Peyer's patch (tissue), 4 donors: Measurements from ENCODE around the gene NFASC. TPM values are rescaled to one million over a fixed set of nuclear protein-coding genes. Genes with fewer than 3 reads are reported as not detected.

Source experiments
- DNase-seq, 3 donors: peaks; one replicate each; pipeline ENCODE4 v3.0.0-alpha.2; 2017 to 2019
- H3K27ac ChIP-seq, 4 donors: fragments of 200-600 bp; sonication (generic); one replicate each; pipeline ENCODE4 v1.5.1; 2016 to 2019
- H3K27me3 ChIP-seq, 2 donors: fragments of 200-600 bp; sonication (generic); one replicate each; pipeline ENCODE4 v1.5.1; 2019
- H3K36me3 ChIP-seq, 3 donors: fragments of 200-600 bp; sonication (generic); one replicate each; pipeline ENCODE4 v1.5.1; 2016 to 2019
- H3K4me1 ChIP-seq, 4 donors: fragments of 200-600 bp; sonication (generic); one replicate each; pipeline ENCODE4 v1.5.1; 2016 to 2019
- H3K4me3 ChIP-seq, 4 donors: fragments of 200-600 bp; sonication (generic); 1 replicate in 3 of 4; 2 replicates in 1 of 4; pipeline ENCODE4 v1.5.1; 2016 to 2019; ENCODE audit warnings: mild to moderate bottlenecking in 1 of 4
- H3K9me3 ChIP-seq, 4 donors: fragments of 200-600 bp; sonication (generic); one replicate each; pipeline ENCODE4 v1.5.1; 2016 to 2019; ENCODE audit warnings: mild to moderate bottlenecking in 1 of 4
- POLR2A ChIP-seq, 2 donors: fragments of 450-650 bp; IDR thresholded peaks; one replicate each; pipeline ENCODE4 v1.5.1; 2017; ENCODE audit warnings: antibody characterized with exemption in 2 of 2, mild to moderate bottlenecking in 2 of 2, moderate library complexity in 2 of 2
- total RNA-seq, 4 donors: library from RNA; depleted of rRNA; stranded (reverse); fragments of >200 nt; gene quantifications; one replicate each; pipeline ENCODE4 v1.1.0, GENCODE V29; 2016
- TF ChIP-seq, protein P1 (sequence below), 6 experiments: fragments of 450-650 bp in 4 of 6; fragments of 200-600 bp in 2 of 6; sonication (generic) in 1 of 6; IDR thresholded peaks; one replicate each; pipeline ENCODE4 v1.5.1; 2017 to 2019; ENCODE audit warnings: antibody characterized with exemption in 6 of 6, mild to moderate bottlenecking in 3 of 6, moderate library complexity in 1 of 6

NFASC gene
- total RNA-seq, 4 donors from 2014 or later: 3.2 to 90.0 (median 13.2) TPM

DNA sequence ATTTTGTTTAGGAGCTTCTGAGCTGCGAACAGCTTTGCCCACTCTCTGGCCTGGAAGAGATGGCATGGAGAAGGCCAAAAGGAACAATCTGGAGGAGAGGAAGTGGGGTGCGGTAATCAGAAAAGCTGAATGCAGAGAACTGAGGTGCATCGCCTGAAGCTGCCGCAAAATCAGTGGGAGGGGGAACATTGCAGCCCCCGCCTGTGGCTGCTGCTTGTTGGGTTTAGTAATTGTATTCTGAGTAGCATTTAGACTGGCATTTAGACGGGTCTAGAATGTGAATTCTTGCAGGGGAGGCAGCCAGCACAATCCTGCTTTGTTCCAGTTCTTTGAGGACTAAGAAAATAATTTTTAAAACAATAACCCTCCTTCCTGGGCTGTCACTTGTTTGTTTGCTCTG lies 25.4 kb downstream of the NFASC start:
- Histone ChIP-seq H3K27me3 (no peaks in the 10 kb centered on the region), H3K9me3 (no peaks in the 10 kb centered on the region), H3K27ac (no peak overlapping the region), H3K4me1 (no peaks in the 10 kb centered on the region), H3K4me3 (no peak overlapping the region), H3K36me3 (no peaks in the 10 kb centered on the region)
- TF ChIP-seq POLR2A (IDR thresholded peaks at IDR 0.05): no peak
- TF ChIP-seq, protein P1, sequence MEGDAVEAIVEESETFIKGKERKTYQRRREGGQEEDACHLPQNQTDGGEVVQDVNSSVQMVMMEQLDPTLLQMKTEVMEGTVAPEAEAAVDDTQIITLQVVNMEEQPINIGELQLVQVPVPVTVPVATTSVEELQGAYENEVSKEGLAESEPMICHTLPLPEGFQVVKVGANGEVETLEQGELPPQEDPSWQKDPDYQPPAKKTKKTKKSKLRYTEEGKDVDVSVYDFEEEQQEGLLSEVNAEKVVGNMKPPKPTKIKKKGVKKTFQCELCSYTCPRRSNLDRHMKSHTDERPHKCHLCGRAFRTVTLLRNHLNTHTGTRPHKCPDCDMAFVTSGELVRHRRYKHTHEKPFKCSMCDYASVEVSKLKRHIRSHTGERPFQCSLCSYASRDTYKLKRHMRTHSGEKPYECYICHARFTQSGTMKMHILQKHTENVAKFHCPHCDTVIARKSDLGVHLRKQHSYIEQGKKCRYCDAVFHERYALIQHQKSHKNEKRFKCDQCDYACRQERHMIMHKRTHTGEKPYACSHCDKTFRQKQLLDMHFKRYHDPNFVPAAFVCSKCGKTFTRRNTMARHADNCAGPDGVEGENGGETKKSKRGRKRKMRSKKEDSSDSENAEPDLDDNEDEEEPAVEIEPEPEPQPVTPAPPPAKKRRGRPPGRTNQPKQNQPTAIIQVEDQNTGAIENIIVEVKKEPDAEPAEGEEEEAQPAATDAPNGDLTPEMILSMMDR (IDR thresholded peaks at IDR 0.05): no peak
- DNase-seq: no peak

DNA sequence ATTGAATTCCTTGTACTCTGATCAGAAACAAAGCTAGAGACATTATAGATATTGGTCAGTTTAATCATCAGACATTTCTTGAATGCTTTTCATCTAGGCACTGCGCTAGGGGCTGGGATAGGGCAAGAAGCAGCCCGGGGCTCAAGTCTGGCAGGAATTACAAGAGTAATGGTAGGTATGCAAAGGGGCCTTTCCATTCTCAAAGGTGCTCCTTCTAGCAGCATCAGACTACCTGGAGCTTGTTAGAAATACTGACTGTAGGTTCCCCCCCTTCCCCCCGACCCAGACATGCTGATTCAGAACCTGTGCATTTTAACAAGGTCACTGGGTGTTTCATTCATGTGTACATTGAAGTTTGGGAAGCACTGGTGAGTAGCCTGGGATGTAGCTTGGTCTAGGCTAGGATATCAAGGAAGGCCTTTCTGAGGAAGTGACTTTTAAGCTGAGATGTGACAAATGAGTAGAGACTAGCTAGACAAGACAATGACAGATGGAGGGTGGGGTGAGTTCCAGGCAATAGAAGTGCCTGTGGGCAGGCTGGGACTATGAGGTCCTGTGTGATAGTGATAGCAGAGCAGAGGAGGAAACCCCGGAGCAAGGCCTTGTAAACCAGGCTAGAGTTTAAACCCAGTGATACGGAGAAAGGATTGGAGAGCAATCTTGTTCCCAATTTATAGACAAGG lies 26.3 kb downstream of the NFASC start:
- no peaks in the 10 kb centered on the region for H3K36me3 ChIP-seq
- no peaks in the 10 kb centered on the region for H3K9me3 ChIP-seq
- H3K4me3 ChIP-seq: no peak overlapping the region
- no peaks in the 10 kb centered on the region for H3K27me3 ChIP-seq
- no peaks in the 10 kb centered on the region for H3K4me1 ChIP-seq
- H3K27ac ChIP-seq: no peak overlapping the region
- TF ChIP-seq, protein P1 (IDR thresholded peaks at IDR 0.05): no peak
- TF ChIP-seq POLR2A (IDR thresholded peaks at IDR 0.05): no peak
- DNase-seq: no peak

DNA sequence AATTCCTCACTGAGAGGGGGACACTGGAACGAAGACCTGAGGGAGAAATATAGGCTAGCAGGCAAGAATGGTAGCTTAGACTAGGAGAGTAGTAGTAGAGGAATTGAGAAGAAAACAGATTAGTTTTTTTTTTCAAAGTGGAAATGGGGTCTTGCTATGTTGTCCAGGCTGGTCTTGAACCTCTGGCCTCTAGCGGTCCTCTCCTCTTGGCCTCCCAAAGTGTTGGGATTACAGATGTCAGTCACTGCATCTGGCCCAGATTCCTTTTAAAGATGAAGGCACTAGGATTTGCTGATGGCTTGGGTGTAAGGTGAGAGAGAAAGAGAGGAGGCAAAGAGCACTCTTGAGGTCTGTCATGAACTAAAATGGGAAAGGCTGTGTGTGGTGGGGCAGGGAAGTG lies 30.1 kb downstream of the NFASC start:
- H3K27ac ChIP-seq: no peak overlapping the region
- TF ChIP-seq, protein P1 (IDR thresholded peaks at IDR 0.05): no peak
- TF ChIP-seq POLR2A (IDR thresholded peaks at IDR 0.05): no peak
- H3K27me3 ChIP-seq: no peaks in the 10 kb centered on the region
- H3K4me3 ChIP-seq: no peak overlapping the region
- no peaks in the 10 kb centered on the region for H3K4me1 ChIP-seq
- no peaks in the 10 kb centered on the region for H3K36me3 ChIP-seq
- DNase-seq: no peak
- no peaks in the 10 kb centered on the region for H3K9me3 ChIP-seq

- Histone ChIP-seq H3K27ac (no peak overlapping the region), H3K4me1 (no peaks in the 10 kb centered on the region), H3K36me3 (no peaks in the 10 kb centered on the region), H3K9me3 (no peaks in the 10 kb centered on the region), H3K4me3 (no peak overlapping the region), H3K27me3 (no peaks in the 10 kb centered on the region)
- no peak for DNase-seq
- TF ChIP-seq, protein P1 (IDR thresholded peaks at IDR 0.05): no peak
- no peak for TF ChIP-seq POLR2A (IDR thresholded peaks at IDR 0.05)
Measured at GRCh38 chr1:204902671-204903070, 32.0 kb downstream of the NFASC start.

GRCh38 chr1:204904228-204904810 lies 33.7 kb downstream of the NFASC start:
- Histone ChIP-seq H3K4me3 (no peak overlapping the region), H3K27me3 (no peaks in the 10 kb centered on the region)

More at GRCh38 chr1:204904228-204904810, 33.7 kb downstream of the NFASC start:
- Histone ChIP-seq H3K9me3 (no peaks in the 10 kb centered on the region), H3K36me3 (no peaks in the 10 kb centered on the region), H3K27ac (no peak overlapping the region), H3K4me1 (no peaks in the 10 kb centered on the region)
- no peak for TF ChIP-seq POLR2A (IDR thresholded peaks at IDR 0.05)
- TF ChIP-seq, protein P1 (IDR thresholded peaks at IDR 0.05): no peak
- no peak for DNase-seq
